Breast epithelium (tissue), 3 donors: ENCODE data around the gene RPS6KA1.

Experiments used
- POLR2AphosphoS5 ChIP-seq, 3 donors: sonication (generic); formaldehyde crosslinking; IDR thresholded peaks; one replicate each; pipeline ENCODE4 v1.6.1; 2017; ENCODE audit warnings: antibody characterized with exemption in 3 of 3
- TF ChIP-seq, protein P1 (sequence below), 3 donors: fragments of 450-650 bp; IDR thresholded peaks; one replicate each; pipeline ENCODE4 v1.5.1; 2016 to 2017; ENCODE audit warnings: antibody characterized with exemption in 3 of 3, mild to moderate bottlenecking in 3 of 3, moderate library complexity in 3 of 3

DNA sequence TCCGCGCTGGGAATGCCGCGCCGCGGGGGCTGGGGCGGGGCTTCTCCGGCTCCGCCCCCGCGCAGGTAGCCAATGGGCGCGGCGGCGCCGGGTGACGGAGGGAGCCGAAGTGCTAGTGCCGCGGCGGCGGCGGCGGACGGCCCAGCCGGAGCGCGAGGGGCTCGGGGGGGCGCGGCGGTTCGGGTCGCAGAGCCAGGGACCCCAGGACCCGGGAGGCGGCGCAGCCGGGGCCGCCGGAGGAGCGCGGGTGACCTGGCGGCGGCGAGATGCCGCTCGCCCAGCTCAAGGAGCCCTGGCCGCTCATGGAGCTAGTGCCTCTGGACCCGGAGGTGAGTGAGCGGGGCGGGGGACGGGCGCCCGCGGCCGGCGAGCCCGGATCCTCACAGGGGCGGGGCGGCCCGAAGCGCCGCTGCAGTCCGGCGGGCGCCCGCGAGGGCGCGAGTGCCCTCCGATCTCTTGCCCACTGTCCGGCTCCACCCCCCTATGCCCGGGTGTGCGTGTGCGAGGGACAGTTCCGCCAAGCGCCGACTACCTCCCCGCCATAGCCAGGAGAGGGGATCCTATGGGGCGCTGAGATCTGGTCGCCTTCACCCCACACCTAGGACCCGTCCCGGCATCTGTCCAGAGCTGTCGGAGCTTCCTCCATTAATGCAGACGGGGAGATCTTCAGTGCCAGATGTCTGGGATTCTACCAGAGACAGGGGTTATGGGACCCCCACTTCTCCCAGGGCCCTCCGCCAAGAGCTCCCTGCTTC lies at the start of gene RPS6KA1:
- TF ChIP-seq, protein P1, sequence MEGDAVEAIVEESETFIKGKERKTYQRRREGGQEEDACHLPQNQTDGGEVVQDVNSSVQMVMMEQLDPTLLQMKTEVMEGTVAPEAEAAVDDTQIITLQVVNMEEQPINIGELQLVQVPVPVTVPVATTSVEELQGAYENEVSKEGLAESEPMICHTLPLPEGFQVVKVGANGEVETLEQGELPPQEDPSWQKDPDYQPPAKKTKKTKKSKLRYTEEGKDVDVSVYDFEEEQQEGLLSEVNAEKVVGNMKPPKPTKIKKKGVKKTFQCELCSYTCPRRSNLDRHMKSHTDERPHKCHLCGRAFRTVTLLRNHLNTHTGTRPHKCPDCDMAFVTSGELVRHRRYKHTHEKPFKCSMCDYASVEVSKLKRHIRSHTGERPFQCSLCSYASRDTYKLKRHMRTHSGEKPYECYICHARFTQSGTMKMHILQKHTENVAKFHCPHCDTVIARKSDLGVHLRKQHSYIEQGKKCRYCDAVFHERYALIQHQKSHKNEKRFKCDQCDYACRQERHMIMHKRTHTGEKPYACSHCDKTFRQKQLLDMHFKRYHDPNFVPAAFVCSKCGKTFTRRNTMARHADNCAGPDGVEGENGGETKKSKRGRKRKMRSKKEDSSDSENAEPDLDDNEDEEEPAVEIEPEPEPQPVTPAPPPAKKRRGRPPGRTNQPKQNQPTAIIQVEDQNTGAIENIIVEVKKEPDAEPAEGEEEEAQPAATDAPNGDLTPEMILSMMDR (IDR thresholded peaks at IDR 0.05) = peak in 1 of 3 donors; percentile 7
- peak in 1 of 3 donors; percentile 18 for TF ChIP-seq POLR2AphosphoS5 (IDR thresholded peaks at IDR 0.05)
